GM18870 (cell line): ENCODE measurements around the gene WFIKKN2.
"Not testable (repeated sequence)": the region's sequence is repeated elsewhere in the genome, so short reads cannot be mapped to it uniquely, and the experiment has no call there.

Experiments used
- ATAC-seq: cut with Tn5 transposase; IDR thresholded peaks from one replicate; pipeline ENCODE4 v1.9.1; 2021; ENCODE audit warnings: moderate library complexity; ENCODE audit not compliant: unreplicated experiment

WFIKKN2 gene, protein sequence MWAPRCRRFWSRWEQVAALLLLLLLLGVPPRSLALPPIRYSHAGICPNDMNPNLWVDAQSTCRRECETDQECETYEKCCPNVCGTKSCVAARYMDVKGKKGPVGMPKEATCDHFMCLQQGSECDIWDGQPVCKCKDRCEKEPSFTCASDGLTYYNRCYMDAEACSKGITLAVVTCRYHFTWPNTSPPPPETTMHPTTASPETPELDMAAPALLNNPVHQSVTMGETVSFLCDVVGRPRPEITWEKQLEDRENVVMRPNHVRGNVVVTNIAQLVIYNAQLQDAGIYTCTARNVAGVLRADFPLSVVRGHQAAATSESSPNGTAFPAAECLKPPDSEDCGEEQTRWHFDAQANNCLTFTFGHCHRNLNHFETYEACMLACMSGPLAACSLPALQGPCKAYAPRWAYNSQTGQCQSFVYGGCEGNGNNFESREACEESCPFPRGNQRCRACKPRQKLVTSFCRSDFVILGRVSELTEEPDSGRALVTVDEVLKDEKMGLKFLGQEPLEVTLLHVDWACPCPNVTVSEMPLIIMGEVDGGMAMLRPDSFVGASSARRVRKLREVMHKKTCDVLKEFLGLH

DNA sequence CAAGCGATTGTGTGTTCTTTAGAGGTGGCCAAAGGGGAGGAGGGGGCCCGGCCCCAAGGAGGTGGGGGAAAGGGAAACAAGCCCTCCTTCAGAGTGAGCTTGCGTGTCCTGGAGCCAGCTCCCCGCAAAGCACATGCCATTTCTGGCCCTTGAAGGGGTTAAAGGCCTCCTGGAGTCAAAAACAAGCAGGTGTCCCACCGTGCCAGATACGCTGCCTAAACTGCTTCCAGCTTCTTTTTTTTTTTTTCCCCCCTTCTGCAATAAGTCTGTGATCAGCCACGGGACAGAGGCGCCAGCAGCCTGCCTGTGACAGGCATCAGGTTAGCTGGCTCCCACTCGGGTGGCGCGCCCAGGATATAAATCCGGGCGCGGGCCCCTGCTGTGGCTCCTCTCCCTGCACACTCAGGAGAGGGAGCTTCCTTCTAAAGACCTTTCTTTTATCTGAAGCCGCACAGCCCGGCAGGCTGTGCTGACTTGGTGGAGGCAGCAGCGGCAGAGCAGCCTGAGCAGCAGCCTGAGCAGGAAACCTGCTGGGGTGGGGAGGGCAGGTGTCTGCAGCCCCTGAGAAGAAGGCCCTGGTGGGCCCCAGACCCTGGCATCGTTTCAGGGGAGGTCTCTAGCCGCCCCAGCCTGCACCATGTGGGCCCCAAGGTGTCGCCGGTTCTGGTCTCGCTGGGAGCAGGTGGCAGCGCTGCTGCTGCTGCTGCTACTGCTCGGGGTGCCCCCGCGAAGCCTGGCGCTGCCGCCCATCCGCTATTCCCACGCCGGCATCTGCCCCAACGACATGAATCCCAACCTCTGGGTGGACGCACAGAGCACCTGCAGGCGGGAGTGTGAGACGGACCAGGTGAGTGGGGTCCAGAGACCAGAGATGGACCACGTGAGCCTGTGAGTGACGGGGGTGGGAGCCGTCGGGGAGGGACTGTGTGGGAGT is at the start of gene WFIKKN2:
WFIKKN2 (plus strand) TSS at position 286 of the 934 bp plus-strand sequence; CDS start at position 638, 352 bp downstream.
- no peak for ATAC-seq

DNA sequence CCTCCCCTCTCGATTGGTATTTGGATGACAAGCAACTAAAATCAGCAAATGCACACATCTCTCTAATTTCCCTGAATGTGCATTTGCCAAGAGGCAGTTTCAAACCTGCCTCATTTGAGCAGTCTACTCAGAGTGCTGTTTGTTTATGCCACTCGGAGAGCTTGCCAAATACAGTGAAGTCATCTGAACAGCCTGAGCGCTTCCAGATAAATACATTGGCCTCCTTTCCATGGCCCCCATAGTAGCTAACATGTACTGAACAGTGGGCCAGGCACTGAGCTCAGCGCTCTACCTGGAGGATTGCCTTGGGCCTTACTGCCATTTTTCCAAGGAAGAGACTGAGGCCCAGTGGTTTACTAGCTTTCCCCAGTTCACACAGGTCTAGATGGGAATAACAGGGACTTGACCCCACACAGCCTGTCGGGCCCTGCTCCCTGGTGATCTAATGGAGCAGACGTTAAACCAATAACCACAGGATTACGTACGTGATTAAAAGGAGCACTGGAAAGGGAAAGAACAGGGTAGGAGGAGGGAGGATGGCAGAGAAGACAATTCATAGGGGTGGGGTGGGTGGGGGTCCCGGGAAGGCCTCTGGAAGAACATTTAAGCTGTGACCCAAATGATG is 49.3 kb upstream of the WFIKKN2 start:
- no peak for ATAC-seq

DNA sequence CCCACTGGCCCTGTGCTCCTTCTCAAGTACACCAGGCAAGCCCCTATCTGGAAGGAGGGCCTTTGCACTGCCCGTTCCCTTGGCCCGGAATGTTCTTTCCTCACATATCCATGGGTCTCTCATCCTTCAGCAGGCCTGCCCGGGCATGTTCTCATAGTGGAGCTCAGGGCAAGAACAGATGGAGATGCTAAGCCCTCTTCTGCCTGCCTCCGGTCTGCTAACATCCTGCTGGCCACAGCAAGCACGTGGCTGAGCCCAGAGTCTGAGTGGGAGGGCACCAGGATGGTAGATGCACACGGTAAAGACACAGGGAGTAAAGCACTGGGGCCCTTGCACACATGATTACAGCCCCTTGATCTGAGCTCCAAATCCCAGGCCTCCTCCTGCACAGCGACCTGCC is 48.3 kb upstream of the WFIKKN2 start:
- ATAC-seq: no peak

DNA sequence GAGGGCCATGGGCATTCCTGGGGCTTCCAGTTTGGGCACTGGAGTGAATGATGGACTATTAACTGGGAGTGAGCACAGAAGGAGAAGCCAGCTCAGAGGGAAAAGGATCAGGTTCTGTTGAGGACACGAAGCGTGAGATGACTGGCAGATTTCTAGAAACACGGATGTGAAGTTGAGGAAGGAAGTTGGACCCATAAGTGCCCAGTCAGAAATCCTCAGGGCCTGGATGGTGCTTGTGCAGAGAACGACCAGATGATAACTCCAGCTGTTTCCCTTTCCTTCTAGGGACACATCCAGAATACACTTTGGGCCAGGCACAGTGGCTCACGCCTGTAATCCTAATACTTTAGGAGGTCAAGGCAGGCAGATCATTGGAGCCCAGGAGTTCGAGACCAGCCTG is 44.8 kb upstream of the WFIKKN2 start:
- ATAC-seq: no peak

DNA sequence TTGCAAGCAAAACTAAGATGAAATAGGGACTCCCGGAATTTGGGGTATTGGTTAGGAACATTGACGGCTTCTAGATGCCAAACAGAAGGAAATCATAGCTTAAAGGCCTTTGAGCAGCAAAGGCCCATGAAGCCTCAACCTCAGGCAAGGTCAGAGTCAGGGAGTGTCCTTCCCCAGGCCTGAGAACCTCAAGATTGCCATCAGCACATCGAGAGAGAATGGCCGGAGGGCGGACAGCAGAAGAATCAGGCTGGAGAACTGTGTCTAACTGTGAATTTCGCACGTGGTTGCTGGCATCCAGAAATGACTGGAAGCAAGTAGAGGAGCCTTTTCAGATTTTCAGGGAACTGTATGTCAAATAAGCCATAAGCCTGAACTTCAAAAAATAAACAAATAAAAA is 43.3 kb upstream of the WFIKKN2 start:
- ATAC-seq: no peak

DNA sequence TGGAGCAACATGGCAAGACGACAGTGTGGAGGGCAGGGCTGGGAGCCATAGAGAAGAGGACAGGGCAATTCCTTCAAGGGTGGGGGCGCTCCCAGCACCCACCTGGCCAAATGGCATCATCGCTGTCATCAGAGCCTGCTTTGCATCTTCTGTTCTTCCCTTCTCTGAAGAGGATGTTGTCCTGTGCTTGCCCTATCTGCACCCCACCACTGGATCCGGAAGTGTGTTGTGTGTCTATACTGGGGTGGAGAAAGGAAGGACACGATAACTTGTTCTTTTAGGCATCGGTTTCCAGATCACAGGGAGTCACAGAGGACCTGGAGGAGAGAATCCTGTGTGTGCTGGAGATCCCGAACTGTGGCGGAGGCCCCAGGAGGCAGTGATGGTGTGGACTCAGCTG is 42.4 kb upstream of the WFIKKN2 start:
- no peak for ATAC-seq

DNA sequence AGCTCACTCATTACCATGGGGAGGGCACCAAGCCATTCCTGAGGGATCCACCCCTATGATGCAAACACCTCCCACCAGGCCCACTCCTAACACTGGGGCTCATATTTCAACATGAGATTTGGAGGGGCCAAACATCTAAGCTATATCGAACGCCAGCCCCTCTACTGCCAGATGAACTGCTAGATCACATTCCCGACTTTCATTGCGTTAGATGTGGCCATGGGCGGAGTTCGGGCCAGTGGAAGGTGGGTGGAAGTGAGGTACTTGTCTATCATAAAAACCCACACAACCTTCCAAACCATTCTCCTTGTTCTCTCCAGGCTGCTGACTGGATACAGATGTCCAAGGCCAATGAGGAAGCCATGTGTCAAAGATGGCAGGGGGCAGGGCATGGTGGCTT is 41.0 kb upstream of the WFIKKN2 start:
- ATAC-seq: no peak

DNA sequence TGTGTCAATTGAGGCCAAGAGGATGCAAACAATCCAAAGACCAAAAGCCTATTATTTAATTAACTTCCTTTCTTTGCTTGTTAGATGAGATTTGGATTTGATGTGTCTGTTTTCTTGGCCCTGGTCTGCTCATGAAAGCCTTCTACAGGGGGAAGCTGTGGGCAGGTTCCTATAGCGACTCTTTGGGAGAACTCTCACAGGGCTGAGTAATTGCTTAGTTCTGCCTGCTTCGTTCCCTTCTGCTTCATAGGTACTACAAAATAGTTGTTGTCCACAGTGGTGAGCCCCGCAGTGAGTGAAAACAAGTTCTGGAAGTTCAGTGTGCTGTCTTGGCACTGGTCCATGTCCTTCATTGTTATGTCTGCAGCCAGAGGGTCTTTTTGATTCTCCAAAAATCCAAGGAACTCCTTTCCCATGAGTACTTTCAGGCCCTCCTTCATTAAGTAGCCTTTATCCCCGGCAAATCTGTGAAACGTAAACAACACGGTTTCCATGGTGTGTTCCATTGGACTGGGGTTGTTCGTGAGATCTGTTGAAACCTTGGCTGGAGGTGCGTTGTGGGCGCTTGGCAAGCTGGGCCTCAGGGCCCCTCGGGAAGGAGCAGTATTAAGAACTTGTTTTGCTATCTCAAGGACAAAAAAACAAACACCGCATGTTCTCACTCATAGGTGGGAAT is 38.1 kb upstream of the WFIKKN2 start:
- ATAC-seq: no peak

DNA sequence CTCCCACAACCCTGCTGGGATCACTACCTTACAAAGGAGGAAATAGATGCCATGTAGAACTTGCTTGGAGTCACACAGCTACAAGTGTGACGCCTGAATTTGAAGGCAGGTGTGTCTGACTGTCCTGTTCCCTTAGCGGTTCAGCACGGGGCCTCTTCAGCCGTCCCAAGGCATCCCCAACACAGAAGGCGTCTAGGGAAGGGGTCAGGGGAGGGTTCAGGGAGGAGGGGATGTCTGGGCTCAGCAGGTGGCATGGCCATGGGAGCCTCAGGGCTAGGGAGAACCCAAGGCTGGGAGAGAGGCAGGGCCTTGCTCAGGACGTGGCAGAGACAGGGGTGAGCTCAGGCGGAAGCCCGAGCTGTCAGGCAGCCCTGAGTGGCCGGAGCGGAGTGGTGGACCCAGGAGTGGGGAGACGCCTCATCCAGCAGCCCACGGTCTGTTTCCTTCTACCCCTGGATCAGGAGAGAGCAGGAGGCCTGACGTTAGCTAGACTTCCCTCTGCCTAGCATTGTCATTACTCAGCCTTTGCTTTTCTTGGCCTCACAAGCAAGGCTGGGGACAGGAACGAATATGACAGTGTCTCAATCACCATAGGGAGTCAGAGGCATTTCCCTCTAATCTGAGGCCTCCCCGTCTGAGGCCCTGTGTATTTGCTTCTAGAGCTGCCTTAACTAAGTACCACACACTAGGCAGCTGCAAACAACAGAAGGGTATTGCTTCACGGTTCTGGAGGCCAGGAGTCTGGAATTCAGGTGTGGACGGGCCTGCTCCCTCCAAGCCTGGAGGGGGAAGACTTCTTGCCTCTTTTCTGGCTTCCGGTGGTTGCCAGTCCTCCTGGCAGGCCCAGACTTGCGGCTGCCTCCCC is 36.7 kb upstream of the WFIKKN2 start:
- no peak for ATAC-seq

DNA sequence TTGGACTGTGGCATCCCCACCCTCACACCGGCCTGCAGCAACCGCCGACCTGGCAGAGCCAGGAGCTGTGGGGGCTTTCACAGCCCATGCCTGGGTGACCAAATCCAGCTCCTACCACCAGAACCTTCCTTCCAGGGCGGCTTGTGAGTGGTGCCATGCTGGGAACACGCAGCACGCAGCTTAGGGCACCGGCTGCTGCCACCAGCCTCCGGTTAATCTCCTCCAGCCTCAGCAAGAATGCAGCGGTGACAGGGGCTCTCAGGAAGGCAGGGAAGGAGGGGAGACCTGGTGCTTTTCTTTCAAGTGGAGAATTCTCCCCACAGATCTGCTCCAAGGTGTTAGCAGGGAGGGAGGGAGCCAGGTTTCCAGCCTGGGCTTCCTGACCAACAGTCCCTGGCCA is 35.8 kb upstream of the WFIKKN2 start:
- ATAC-seq: no peak

DNA sequence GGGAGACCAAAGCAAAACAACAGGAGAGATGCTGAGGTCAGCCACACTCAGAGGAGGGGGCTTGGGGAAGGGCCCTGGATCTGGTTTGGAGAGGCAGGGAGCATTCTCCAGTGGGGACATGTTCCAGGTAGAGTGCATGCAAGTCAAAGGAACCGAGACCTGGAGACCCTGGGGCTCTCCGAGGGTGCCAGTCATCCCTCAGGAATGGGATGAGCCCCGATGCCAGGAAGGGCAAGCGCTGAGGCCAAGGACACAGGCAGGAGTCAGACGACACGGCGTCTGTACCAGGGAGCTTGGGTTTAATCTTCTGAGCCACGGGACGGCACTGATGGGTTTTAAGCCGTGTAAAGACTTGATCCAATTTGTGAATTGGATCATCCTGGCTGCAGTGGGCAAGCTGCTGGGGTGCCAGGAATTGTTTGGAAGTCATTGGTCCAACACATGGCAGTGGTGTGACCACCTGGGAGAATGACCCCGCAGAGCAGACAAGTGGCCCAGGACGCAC is 35.1 kb upstream of the WFIKKN2 start:
- ATAC-seq: no peak

DNA sequence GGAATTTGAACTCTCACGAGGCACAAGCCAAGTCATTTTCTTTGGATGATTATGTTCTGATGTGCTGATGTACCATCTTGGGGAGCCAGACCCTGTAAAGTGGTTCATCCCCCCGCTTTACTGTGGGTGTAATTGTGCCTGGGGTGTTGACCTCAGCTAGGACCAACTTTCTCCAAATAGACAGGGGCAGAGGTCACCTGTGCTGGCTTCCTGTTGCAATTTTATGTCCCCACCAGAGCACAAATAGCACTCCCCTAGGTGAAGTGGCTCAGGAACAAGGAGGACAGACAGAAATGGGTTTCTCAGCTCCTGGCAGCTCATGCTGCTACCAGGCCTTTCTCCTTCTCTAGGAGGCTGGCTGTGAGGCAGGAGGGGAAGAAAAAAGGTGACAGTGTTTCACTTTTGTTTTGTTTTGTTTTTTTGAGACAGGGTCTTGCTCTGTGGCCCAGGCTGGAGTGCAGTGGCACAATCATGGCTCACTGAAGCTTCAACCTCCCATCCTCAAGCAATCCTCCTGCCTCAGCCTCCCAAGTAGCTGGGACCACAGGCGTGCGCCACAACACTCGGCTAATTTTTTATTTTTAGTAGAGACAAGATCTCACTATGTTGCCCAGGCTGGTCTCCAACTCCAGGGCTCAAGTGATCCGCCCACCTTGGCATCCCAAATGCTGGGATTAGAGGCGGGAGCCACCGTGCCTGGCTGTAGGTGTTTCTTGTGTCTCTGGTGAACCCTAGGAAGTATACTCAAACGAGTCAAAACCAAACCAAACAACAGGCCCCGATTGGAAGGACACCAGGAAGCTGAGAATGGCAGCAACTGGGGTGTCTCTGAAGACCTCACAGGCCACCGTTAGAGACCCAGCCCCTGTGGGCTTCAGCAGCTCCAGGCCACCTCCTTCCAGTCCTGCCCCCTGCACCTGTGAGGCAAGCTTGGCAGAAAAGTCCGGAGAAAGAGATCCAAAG is 32.5 kb upstream of the WFIKKN2 start:
- no peak for ATAC-seq

DNA sequence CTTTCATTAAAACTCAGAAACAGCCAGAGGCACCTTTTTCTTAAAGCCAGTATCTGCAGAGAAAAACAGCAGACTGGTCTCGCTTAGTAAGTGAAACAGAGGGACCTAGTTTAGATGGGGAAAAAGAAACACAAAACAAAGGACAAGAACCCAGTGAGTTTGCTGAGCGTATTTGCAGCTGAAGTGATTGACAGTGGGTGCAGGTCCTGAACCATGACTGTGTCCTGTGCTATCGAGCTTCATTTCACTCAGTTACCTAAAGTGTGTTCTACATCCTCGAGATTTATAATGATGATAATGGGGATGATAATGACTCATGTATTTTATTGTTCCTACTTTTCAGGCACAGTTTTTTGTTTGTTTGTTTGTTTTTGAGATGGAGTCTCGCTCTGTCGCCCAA is 31.7 kb upstream of the WFIKKN2 start:
- ATAC-seq: no peak

DNA sequence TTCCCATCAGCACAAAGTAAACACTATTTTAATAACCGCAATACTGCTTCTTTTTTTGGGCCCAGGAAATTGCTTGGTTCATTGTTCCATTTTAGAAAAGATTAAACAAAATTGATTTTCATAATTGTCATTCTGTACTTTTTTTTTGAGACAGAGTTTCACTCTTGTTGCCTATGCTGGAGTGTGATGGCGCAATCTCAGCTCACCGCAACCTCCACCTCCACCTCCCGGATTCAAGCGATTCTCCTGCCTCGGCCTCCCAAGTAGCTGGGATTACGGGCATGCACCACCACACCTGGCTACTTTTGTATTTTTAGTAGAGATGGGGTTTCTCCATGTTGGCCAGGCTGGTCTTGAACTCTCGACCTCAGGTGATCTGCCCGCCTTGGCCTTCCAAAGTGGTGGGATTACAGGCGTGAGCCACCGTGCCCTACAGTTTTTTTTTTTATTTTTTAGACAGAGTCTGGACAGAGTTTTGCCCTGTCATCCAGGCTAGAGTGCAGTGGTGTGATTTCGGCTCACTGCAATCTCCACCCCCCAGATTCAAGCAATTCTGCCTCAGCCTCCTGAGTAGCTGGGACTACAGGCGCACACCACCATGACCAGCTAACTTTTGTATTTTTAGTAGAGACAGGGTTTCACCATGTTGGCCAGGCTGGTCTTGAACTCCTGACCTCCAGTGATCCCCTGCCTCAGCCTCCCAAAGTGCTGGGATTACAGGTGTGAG is 30.5 kb upstream of the WFIKKN2 start:
- ATAC-seq: not testable (repeated sequence)

DNA sequence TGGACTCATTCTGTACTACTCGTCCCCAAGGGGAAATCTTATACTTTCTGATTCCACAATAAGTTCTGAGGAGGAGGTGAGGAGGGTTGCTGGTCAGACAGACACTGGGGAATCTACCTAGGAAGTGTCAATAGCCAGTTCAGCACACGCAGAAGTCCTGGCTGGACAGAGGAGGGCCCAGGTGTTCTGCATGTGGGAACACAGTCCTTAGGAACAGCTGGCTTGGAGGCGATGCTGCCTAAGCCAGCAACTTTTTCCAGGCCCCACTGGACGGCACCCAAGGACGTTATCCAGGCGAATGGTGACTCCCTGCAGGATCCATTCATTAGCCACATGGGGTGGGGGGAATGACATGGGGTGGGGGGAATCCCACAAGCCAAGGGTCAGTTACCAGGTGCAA is 29.9 kb upstream of the WFIKKN2 start:
- ATAC-seq: no peak

DNA sequence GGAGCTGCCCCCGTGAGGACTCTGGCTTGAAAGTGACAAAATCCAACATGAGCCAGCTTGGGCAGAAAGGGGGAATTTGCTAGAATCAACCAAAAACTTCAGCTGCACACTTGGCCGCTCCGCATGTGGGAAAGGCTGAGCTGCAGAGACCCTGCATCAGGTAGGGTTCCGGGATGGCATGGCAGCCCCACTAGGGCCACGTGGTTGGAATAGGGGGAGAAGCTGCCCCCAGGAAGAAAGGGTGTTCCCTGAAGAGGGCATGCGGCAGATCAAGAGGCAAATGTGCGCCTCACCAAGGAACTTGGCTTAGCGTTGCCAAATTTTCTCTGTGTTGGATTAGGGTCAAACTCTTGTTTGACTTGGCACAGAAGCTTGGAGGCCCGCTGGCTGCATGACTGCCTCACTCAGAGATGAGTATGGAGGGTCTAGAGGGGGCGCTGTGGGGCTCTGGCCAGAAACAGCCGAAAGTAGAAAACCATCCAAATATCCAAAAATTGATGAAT is 29.2 kb upstream of the WFIKKN2 start:
- ATAC-seq: no peak

DNA sequence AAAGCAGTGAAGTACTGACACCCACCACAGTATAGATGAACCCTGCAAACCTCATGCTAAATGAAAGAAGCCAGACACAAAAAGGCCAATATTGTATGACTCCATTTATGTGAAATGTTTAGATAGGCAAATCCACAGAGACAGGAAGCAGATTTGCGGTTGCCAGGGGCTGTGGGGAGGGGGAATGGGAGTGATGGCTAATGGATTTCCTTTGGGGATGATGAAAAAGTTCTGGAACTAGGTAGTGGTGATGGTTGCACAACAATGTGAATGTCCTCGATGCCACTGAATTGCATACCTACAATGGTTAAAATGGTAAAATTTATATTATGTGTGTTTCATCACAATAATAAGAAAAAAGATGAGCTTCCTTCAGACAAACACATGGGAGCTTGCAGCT is 28.4 kb upstream of the WFIKKN2 start:
- ATAC-seq: no peak
